ENCODE data around the gene KCNAB1.

DNA sequence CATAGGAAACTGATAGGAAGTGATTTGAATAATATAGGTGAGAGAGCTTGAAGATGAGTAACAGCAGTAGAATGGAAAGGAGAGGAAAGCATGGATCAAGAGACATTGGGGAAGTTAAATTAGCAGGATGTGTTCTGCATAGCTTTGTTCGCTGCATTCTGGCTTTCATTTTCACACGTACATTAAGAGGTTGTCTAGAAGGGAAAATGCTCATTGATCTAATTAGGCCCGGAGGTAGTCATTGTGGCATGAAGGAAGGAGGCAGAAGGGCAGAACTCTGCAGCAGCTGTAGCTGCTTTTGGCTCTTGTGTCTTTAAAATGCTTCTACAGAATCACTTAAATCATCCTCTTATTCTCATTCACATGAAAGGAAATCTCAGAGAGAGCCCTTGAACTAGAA lies 40.3 kb downstream of the KCNAB1 start:
- TF ChIP-seq, protein P1, sequence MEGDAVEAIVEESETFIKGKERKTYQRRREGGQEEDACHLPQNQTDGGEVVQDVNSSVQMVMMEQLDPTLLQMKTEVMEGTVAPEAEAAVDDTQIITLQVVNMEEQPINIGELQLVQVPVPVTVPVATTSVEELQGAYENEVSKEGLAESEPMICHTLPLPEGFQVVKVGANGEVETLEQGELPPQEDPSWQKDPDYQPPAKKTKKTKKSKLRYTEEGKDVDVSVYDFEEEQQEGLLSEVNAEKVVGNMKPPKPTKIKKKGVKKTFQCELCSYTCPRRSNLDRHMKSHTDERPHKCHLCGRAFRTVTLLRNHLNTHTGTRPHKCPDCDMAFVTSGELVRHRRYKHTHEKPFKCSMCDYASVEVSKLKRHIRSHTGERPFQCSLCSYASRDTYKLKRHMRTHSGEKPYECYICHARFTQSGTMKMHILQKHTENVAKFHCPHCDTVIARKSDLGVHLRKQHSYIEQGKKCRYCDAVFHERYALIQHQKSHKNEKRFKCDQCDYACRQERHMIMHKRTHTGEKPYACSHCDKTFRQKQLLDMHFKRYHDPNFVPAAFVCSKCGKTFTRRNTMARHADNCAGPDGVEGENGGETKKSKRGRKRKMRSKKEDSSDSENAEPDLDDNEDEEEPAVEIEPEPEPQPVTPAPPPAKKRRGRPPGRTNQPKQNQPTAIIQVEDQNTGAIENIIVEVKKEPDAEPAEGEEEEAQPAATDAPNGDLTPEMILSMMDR (conservative IDR thresholded peaks at IDR 0.05; ENCODE audit: low read length): no peak
- TF ChIP-seq EZH2phosphoT487 (IDR thresholded peaks at IDR 0.05; ENCODE audit: borderline replicate concordance, low read depth, low read length): no peak

All from OCI-LY7 (cell line).